HepG2 (cell line): ENCODE data around the gene DCP1B. TPM values are rescaled to one million over a fixed set of nuclear protein-coding genes. Genes with fewer than 3 reads are reported as not detected.
A peak's percentile ranks its signal among the peaks of the same experiment; 100 is the strongest.

ENCODE experiments used
- ARID4A ChIP-seq: sonication (generic); formaldehyde crosslinking; IDR thresholded peaks from 2 replicates; pipeline ENCODE4 v1.5.0; 2020; ENCODE audit warnings: mild to moderate bottlenecking, missing genetic modification reagents, borderline replicate concordance
- ATAD3A ChIP-seq: sonication (generic); formaldehyde crosslinking; IDR thresholded peaks from 2 replicates; pipeline ENCODE4 v1.4.0; 2020; ENCODE audit warnings: missing genetic modification reagents
- ATRX ChIP-seq: sonication (generic); formaldehyde crosslinking; IDR thresholded peaks from 2 replicates; pipeline ENCODE4 v1.4.0; 2020; ENCODE audit warnings: missing genetic modification reagents, borderline replicate concordance
- CHD4 ChIP-seq: fragments of 200-600 bp; sonication (generic); IDR thresholded peaks from 2 replicates; pipeline ENCODE4 v1.7.0; 2017; ENCODE audit warnings: mild to moderate bottlenecking, low read length, borderline replicate concordance
- ELF4 ChIP-seq: sonication (generic); formaldehyde crosslinking; IDR thresholded peaks from 2 replicates; pipeline ENCODE4 v1.5.0; 2020; ENCODE audit warnings: missing genetic modification reagents, mild to moderate bottlenecking, moderate library complexity, borderline replicate concordance
- EP300 ChIP-seq, 3 experiments: sonication (generic) in 1 of 3; formaldehyde crosslinking in 1 of 3; IDR thresholded peaks; 2 replicates each; pipeline versions ENCODE4 v1.5.1 to v1.6.1; 2011 to 2020; ENCODE audit warnings: low read depth in 2 of 3, low read length in 2 of 3, borderline replicate concordance in 1 of 3, improper control_type of control experiment in 1 of 3, mild to moderate bottlenecking in 1 of 3, missing genetic modification reagents in 1 of 3, moderate library complexity in 1 of 3
- HDAC2 ChIP-seq: sonication (generic); formaldehyde crosslinking; IDR thresholded peaks from 2 replicates; pipeline ENCODE4 v1.4.0; 2020; ENCODE audit warnings: missing genetic modification reagents
- HIC2 ChIP-seq: sonication (generic); formaldehyde crosslinking; IDR thresholded peaks from 2 replicates; pipeline ENCODE4 v1.9.0; 2022; ENCODE audit warnings: low read depth, missing genetic modification reagents
- HMG20B ChIP-seq: conservative IDR thresholded peaks from 2 replicates; pipeline ENCODE4 v1.6.1; 2016; ENCODE audit warnings: missing genetic modification reagents, missing compliant biosample characterization
- KLF13 ChIP-seq: sonication (generic); formaldehyde crosslinking; IDR thresholded peaks from 2 replicates; pipeline ENCODE4 v1.4.0; 2020; ENCODE audit warnings: mild to moderate bottlenecking, missing genetic modification reagents
- MLX ChIP-seq: IDR thresholded peaks from 2 replicates; pipeline ENCODE4 v1.6.1; 2016
- MTF2 ChIP-seq: sonication (generic); formaldehyde crosslinking; IDR thresholded peaks from 2 replicates; pipeline ENCODE4 v1.5.0; 2020; ENCODE audit warnings: missing genetic modification reagents, borderline replicate concordance
- NR2F2 ChIP-seq: IDR thresholded peaks from 2 replicates; pipeline ENCODE4 v1.6.1; 2012; ENCODE audit warnings: low read depth, inconsistent platforms, borderline replicate concordance
- POGZ ChIP-seq: sonication (generic); formaldehyde crosslinking; IDR thresholded peaks from 2 replicates; pipeline ENCODE4 v1.4.0; 2020; ENCODE audit warnings: mild to moderate bottlenecking, missing genetic modification reagents
- TIGD3 ChIP-seq: sonication (generic); formaldehyde crosslinking; IDR thresholded peaks from 2 replicates; pipeline ENCODE4 v1.5.1; 2020; ENCODE audit warnings: mild to moderate bottlenecking, missing genetic modification reagents, borderline replicate concordance
- YY1 ChIP-seq: IDR thresholded peaks from 2 replicates; pipeline ENCODE4 v1.6.1; 2011; ENCODE audit warnings: low read length, low read depth, moderate library complexity, mild to moderate bottlenecking; ENCODE audit not compliant: insufficient read depth, insufficient replicate concordance
- ZBTB42 ChIP-seq: sonication (generic); formaldehyde crosslinking; IDR thresholded peaks from 2 replicates; pipeline ENCODE4 v1.5.0; 2020; ENCODE audit warnings: mild to moderate bottlenecking, missing genetic modification reagents
- ZBTB8A ChIP-seq: sonication (generic); formaldehyde crosslinking; IDR thresholded peaks from 2 replicates; pipeline ENCODE4 v1.4.0; 2020; ENCODE audit warnings: mild to moderate bottlenecking, low read depth, missing genetic modification reagents, borderline replicate concordance
- ZEB1 ChIP-seq: IDR thresholded peaks from 2 replicates; pipeline ENCODE4 v1.6.1; 2012; ENCODE audit warnings: mild to moderate bottlenecking, low read depth, inconsistent platforms; ENCODE audit not compliant: insufficient replicate concordance
- ZNF570 ChIP-seq: sonication (generic); formaldehyde crosslinking; IDR thresholded peaks from 2 replicates; pipeline ENCODE4 v1.4.0; 2020; ENCODE audit warnings: mild to moderate bottlenecking, missing genetic modification reagents, borderline replicate concordance
- polyA plus RNA-seq, 8 experiments: library from polyadenylated mRNA; depleted of rRNA in 3 of 8; stranded (reverse) in 7 of 8; unstranded in 1 of 8; fragments of >200 nt; fragmentation: Illumina TruSeq in 4 of 8; extraction: Trizol in 4 of 8; gene quantifications; 2 replicates each; pipeline versions ENCODE4 v1.2.1 to v1.2.3, GENCODE V29; 2011 to 2016; ENCODE audit warnings: low read depth in 4 of 8, missing spikeins in 1 of 8, mixed read lengths in 1 of 8; ENCODE audit not compliant: insufficient read depth in 1 of 8
- total RNA-seq, 5 experiments: library from RNA; depleted of rRNA; stranded (reverse); fragments of >200 nt; fragmentation: Illumina TruSeq; extraction: Trizol; gene quantifications; 2 replicates each; pipeline ENCODE4 v1.2.3, GENCODE V29; 2016; ENCODE audit warnings: low read depth in 1 of 5

The DCP1B gene
- total and polyA plus RNA-seq, 2 of the 13 experiments (the other 11 are each of a cell fraction or from before 2014, with no cell fraction given), result 11.4 to 27.2 TPM

- TF ChIP-seq ARID4A (CRISPR knock-in tag) (peak; percentile 96), KLF13 (CRISPR knock-in tag) (peak; percentile 95), NR2F2 (no peak), HIC2 (CRISPR knock-in tag) (no peak; the same call in 1 of the 2 replicates), MTF2 (CRISPR knock-in tag) (peak; percentile 67; the same call in 1 of the 2 replicates), YY1 (peak; percentile 93), ZBTB8A (CRISPR knock-in tag) (peak; percentile 69; the same call in 1 of the 2 replicates), POGZ (CRISPR knock-in tag) (peak; percentile 91), ZNF570 (no peak), ATAD3A (CRISPR knock-in tag) (no peak), ATRX (CRISPR knock-in tag) (no peak), EP300 (IDR thresholded peaks at IDR 0.05; ENCODE audit: low read depth in 2 of 2, low read length in 2 of 2) (0 out of 4 replicates have a peak, but pooled peaks of 1 of the 2 experiments have one; percentile 18), EP300 (CRISPR knock-in tag; IDR thresholded peaks at IDR 0.05; ENCODE audit: borderline replicate concordance) (no peak; the same call in 1 of the 2 replicates), MLX (CRISPR knock-in tag) (0 out of 2 replicates have a peak, but pooled peaks have one; percentile 33), ZEB1 (no peak), HMG20B (CRISPR knock-in tag) (0 out of 2 replicates have a peak, but pooled peaks have one; percentile 39), TIGD3 (CRISPR knock-in tag) (no peak), HDAC2 (CRISPR knock-in tag) (peak; percentile 64; the same call in 1 of the 2 replicates), CHD4 (no peak), ELF4 (CRISPR knock-in tag) (no peak), ZBTB42 (no peak)
These were observed at the start of gene DCP1B (continued) for GRCh38 chr12:2004113-2004929.
